Esophagus squamous epithelium (tissue), 5 donors: ENCODE data around the gene GSTO2. TPM values are rescaled to one million over a fixed set of nuclear protein-coding genes. Genes with fewer than 3 reads are reported as not detected.
A peak's percentile ranks its signal among the peaks of the same experiment; 100 is the strongest.

Experiments used
- DNase-seq: peaks from one replicate; lab custom pipeline; 2025; lab: John Stamatoyannopoulos, UW
- H3K27ac ChIP-seq, 4 donors: fragments of 200-600 bp; sonication (generic); one replicate each; pipeline ENCODE4 v1.5.1; 2016 to 2019; ENCODE audit warnings: mild to moderate bottlenecking in 1 of 4
- H3K27me3 ChIP-seq, 4 donors: fragments of 200-600 bp; sonication (generic); 1 replicate in 3 of 4; 2 replicates in 1 of 4; pipeline versions ENCODE4 v1.5.1 to v1.6.0; 2017 to 2021; ENCODE audit warnings: antibody characterized with exemption in 1 of 4
- H3K36me3 ChIP-seq, 3 donors: fragments of 200-600 bp; sonication (generic); one replicate each; pipeline ENCODE4 v1.5.1; 2016 to 2019
- H3K4me1 ChIP-seq, 3 donors: fragments of 200-600 bp; sonication (generic); one replicate each; pipeline ENCODE4 v1.5.1; 2017 to 2019
- H3K4me3 ChIP-seq, 4 donors: fragments of 200-600 bp; sonication (generic); 1 replicate in 3 of 4; 2 replicates in 1 of 4; pipeline ENCODE4 v1.5.1; 2016 to 2019; ENCODE audit warnings: mild to moderate bottlenecking in 2 of 4, moderate library complexity in 1 of 4
- H3K9me3 ChIP-seq, 3 donors: fragments of 200-600 bp; sonication (generic); one replicate each; pipeline ENCODE4 v1.5.1; 2016 to 2019
- CTCF ChIP-seq, 6 experiments: fragments of 450-650 bp in 4 of 6; fragments of 200-600 bp in 2 of 6; sonication (generic) in 2 of 6; IDR thresholded peaks; one replicate each; pipeline ENCODE4 v1.5.1; 2016 to 2019; ENCODE audit warnings: antibody characterized with exemption in 6 of 6, mild to moderate bottlenecking in 4 of 6, moderate library complexity in 4 of 6
- POLR2A ChIP-seq, 4 donors: fragments of 450-650 bp; IDR thresholded peaks; one replicate each; pipeline ENCODE4 v1.6.1; 2017; ENCODE audit warnings: antibody characterized with exemption in 4 of 4, mild to moderate bottlenecking in 4 of 4, moderate library complexity in 3 of 4
- WGBS, 2 donors: methylation state at CpG; one replicate each; pipeline ENCODE4 v1.1.5; 2018; 5-methylcytosine and 5-hydroxymethylcytosine counted together
- intact Hi-C: fragments of 100-400 bp; cut with DNase I; formaldehyde crosslinking; loops from one replicate; pipeline ENCODE4 v1.15.0; 2022
- total RNA-seq, 4 donors: library from RNA; depleted of rRNA; stranded (reverse); fragments of >200 nt; gene quantifications; one replicate each; pipeline ENCODE4 v1.1.0, GENCODE V29; 2016
- donor health status: DM: yes; HTN: yes; CAD: no.

Gene GSTO2
- total RNA-seq, 4 donors from 2014 or later: 6.1 to 20.6 (median 13.8) TPM

- peaks cover 56 to 89% (median 69%) of the 10 kb centered on the region in 3 donors for H3K4me1 ChIP-seq
Measured at GRCh38 chr10:104334965-104335650, 66.1 kb downstream of the GSTO2 start.

GRCh38 chr10:104336821-104337467, 68.0 kb downstream of the GSTO2 start:
- no peak for DNase-seq
- Histone ChIP-seq H3K27ac (peak overlapping the region; percentile 94 to 99 (median 99)), H3K4me3 (peak overlapping the region; percentile 67 to 99 (median 98)), H3K9me3 (no peaks in the 10 kb centered on the region), H3K4me1 (peaks cover 39 to 75% (median 53%) of the 10 kb centered on the region in 3 donors), H3K36me3 (peaks cover 0 to 17% (median 0%) of the 10 kb centered on the region in 3 donors), H3K27me3 (no peaks in the 10 kb centered on the region)
- TF ChIP-seq CTCF (IDR thresholded peaks at IDR 0.05) (no peak), POLR2A (IDR thresholded peaks at IDR 0.05) (no peak)
- intact Hi-C loops: no loop called here
- 10 to 13% methylated on average over 12 of the region's 12 CpGs for WGBS, 2 donors

More at GRCh38 chr10:104334965-104335650, 66.1 kb downstream of the GSTO2 start:
- no peaks in the 10 kb centered on the region for H3K27me3 ChIP-seq
- TF ChIP-seq CTCF (IDR thresholded peaks at IDR 0.05) (no peak), POLR2A (IDR thresholded peaks at IDR 0.05) (peak in 2 of 4 donors; percentile 23 to 37)
- intact Hi-C loops: no loop called here
- H3K36me3 ChIP-seq: peaks cover 0 to 17% (median 0%) of the 10 kb centered on the region in 3 donors
- H3K9me3 ChIP-seq: no peaks in the 10 kb centered on the region
- H3K4me3 ChIP-seq: peak overlapping the region; percentile 1 to 99 (median 82)
- H3K27ac ChIP-seq: peak overlapping the region; percentile 94 to 99 (median 99)
- no peak for DNase-seq
- 40 to 54% methylated on average over 11 to 13 of the region's 13 CpGs for WGBS, 2 donors

- DNase-seq: no peak
- intact Hi-C loops: no loop called here
- peak overlapping the region; percentile 94 to 99 (median 99) for H3K27ac ChIP-seq
- peaks cover 0 to 17% (median 0%) of the 10 kb centered on the region in 3 donors for H3K36me3 ChIP-seq
- H3K27me3 ChIP-seq: no peaks in the 10 kb centered on the region
- H3K9me3 ChIP-seq: no peaks in the 10 kb centered on the region
- H3K4me3 ChIP-seq: peak overlapping the region; percentile 67 to 99 (median 98)
- TF ChIP-seq POLR2A (IDR thresholded peaks at IDR 0.05) (peak in 2 of 4 donors; percentile 28 to 38), CTCF (IDR thresholded peaks at IDR 0.05) (no peak)
- peaks cover 33 to 69% (median 47%) of the 10 kb centered on the region in 3 donors for H3K4me1 ChIP-seq
- WGBS, 2 donors: 0 to 1% methylated on average over 12 to 19 of the region's 23 CpGs
Measured at GRCh38 chr10:104337521-104337984, 68.6 kb downstream of the GSTO2 start.

- Histone ChIP-seq H3K9me3 (no peaks in the 10 kb centered on the region), H3K4me3 (peak within 1 kb of the TSS; percentile 67 to 99 (median 98)), H3K27me3 (no peaks in the 10 kb centered on the region), H3K27ac (peak within 1 kb of the TSS; percentile 94 to 99 (median 99)), H3K36me3 (peaks cover 0 to 15% (median 0%) of the 10 kb centered on the region in 3 donors), H3K4me1 (peaks cover 27 to 63% (median 41%) of the 10 kb centered on the region in 3 donors)
- peak; percentile 60 for DNase-seq
- TF ChIP-seq POLR2A (IDR thresholded peaks at IDR 0.05): peak in 3 of 4 donors; percentile 79 to 98 (median 97)
- peak in 1 of 6 experiments; percentile 8 for TF ChIP-seq CTCF (IDR thresholded peaks at IDR 0.05)
- 0 to 2% methylated on average over 9 to 12 of the region's 70 CpGs for whole genome bisulfite sequencing, 2 donors
- intact Hi-C loops: no loop called here
Measured at GRCh38 chr10:104337985-104338735, 69.2 kb downstream of the GSTO2 start, which contains the start of gene ITPRIP. Gene ITPRIP, minus strand, starts transcription at chr10:104338465. Its CDS starts 22,414 bp downstream, at chr10:104316051.
